ENCODE measurements around the gene CYS1.
"Not testable (repeated sequence)": the region's sequence is repeated elsewhere in the genome, so short reads cannot be mapped to it uniquely, and the experiment has no call there.

Gene CYS1

DNA sequence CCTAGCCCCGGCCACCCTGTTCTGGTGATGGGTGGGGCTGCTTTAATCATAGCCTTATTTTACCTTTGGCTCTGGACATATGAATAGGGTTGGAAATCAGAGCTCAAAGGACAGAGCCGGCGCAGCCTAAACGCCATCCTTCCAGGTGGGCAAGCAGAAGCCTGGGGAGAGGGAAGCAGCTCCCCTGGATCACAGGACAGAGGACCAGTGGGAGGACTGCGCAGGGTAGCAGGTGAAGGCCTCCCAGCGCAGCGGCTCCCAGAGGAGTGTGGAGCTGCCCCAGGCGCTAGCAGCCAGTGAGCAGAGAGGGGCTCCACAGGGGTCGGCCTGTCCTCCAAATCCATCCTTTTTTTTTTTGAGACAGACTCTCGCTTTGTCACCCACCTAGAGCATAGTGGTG is 16.4 kb upstream of the CYS1 start:
- H3K4me2 ChIP-seq: peak overlapping the region; percentile 37; the same call in 1 of the 2 replicates
- no peak overlapping the region for H3K27ac ChIP-seq
- H2AFZ ChIP-seq (ENCODE audit: low read depth): no peak overlapping the region
- no peak overlapping the region for H3K9ac ChIP-seq
- TF ChIP-seq, protein P1, sequence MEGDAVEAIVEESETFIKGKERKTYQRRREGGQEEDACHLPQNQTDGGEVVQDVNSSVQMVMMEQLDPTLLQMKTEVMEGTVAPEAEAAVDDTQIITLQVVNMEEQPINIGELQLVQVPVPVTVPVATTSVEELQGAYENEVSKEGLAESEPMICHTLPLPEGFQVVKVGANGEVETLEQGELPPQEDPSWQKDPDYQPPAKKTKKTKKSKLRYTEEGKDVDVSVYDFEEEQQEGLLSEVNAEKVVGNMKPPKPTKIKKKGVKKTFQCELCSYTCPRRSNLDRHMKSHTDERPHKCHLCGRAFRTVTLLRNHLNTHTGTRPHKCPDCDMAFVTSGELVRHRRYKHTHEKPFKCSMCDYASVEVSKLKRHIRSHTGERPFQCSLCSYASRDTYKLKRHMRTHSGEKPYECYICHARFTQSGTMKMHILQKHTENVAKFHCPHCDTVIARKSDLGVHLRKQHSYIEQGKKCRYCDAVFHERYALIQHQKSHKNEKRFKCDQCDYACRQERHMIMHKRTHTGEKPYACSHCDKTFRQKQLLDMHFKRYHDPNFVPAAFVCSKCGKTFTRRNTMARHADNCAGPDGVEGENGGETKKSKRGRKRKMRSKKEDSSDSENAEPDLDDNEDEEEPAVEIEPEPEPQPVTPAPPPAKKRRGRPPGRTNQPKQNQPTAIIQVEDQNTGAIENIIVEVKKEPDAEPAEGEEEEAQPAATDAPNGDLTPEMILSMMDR (conservative IDR thresholded peaks at IDR 0.05; ENCODE audit: low read depth, low read length): no peak
- H3K4me1 ChIP-seq (ENCODE audit: low read depth, poor library complexity, severe bottlenecking): peaks cover 16% of the 10 kb centered on the region
- no peak overlapping the region for H3K4me3 ChIP-seq (IDR thresholded peaks at IDR 0.05; ENCODE audit: insufficient read depth, low read depth, low read length)
- H3K79me2 ChIP-seq (ENCODE audit: insufficient read depth, low read depth): no peaks in the 10 kb centered on the region
- H4K20me1 ChIP-seq (ENCODE audit: insufficient read depth): no peaks in the 10 kb centered on the region
- no peaks in the 10 kb centered on the region for H3K36me3 ChIP-seq (ENCODE audit: insufficient read depth)
- no peaks in the 10 kb centered on the region for H3K27me3 ChIP-seq (ENCODE audit: insufficient read depth, low read depth)

DNA sequence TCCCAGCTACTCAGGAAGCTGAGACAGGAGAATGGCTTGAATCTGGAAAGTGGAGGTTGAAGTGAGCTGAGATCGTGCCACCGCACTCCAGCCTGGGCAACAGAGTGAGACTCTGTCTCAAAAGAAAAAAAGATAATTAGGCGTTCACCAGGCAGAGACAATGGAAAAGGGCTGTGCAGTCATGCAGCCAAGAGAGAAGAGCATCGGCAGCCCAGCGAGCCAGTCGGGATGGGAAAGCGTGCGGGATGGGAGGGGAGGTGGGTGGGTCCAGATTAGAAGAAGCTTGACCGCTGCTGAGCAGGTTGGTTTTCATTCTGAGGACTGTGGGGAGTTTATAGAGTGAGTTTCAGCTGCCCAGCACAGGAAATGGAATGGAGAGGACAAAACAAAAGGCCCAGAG is 15.0 kb upstream of the CYS1 start:
- H3K27me3 ChIP-seq (ENCODE audit: insufficient read depth, low read depth): no peaks in the 10 kb centered on the region

DNA sequence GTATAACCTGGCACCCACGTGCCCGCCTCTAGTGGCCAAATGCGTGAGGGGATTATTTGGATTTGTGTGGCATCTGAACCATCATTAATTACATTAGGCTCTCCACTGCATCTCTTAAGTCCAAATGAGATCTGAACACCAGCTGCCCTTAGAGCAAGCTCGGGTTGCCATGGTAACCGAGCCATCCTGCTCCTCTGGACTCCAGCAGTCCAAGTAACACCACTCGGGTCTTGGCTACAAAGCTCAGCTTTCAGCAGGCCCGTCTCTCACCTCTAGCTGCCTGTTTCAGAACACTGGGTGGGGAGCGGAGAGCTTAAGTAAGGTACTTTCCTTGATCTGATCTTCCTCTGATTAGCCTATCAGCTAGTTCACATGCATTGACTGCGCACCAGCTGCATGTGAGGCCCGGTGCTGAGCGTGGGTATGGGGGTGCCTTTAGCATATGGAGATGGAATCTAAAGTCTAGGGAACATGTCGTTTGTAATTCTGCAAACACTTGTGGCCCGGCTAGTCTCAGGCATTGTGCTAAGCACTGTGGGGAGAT is 14.1 kb upstream of the CYS1 start:
- Histone ChIP-seq H3K4me2 (no peak overlapping the region), H2AFZ (ENCODE audit: low read depth) (no peak overlapping the region), H3K36me3 (ENCODE audit: insufficient read depth) (no peaks in the 10 kb centered on the region), H3K27me3 (ENCODE audit: insufficient read depth, low read depth) (no peaks in the 10 kb centered on the region), H3K79me2 (ENCODE audit: insufficient read depth, low read depth) (no peaks in the 10 kb centered on the region), H3K4me3 (IDR thresholded peaks at IDR 0.05; ENCODE audit: insufficient read depth, low read depth, low read length) (no peak overlapping the region), H3K4me1 (ENCODE audit: low read depth, poor library complexity, severe bottlenecking) (peaks cover 16% of the 10 kb centered on the region), H3K9ac (no peak overlapping the region), H4K20me1 (ENCODE audit: insufficient read depth) (no peaks in the 10 kb centered on the region), H3K27ac (no peak overlapping the region)
- TF ChIP-seq, protein P1 (conservative IDR thresholded peaks at IDR 0.05; ENCODE audit: low read depth, low read length): no peak

More for the DNA sequence above, 15.0 kb upstream of the CYS1 start:
- no peak overlapping the region for H3K4me2 ChIP-seq
- H3K36me3 ChIP-seq (ENCODE audit: insufficient read depth): no peaks in the 10 kb centered on the region
- H3K4me3 ChIP-seq (IDR thresholded peaks at IDR 0.05; ENCODE audit: insufficient read depth, low read depth, low read length): no peak overlapping the region
- H3K9ac ChIP-seq: no peak overlapping the region
- H3K4me1 ChIP-seq (ENCODE audit: low read depth, poor library complexity, severe bottlenecking): peaks cover 16% of the 10 kb centered on the region
- no peaks in the 10 kb centered on the region for H3K79me2 ChIP-seq (ENCODE audit: insufficient read depth, low read depth)
- H2AFZ ChIP-seq (ENCODE audit: low read depth): no peak overlapping the region
- no peaks in the 10 kb centered on the region for H4K20me1 ChIP-seq (ENCODE audit: insufficient read depth)
- TF ChIP-seq, protein P1 (conservative IDR thresholded peaks at IDR 0.05; ENCODE audit: low read depth, low read length): no peak
- no peak overlapping the region for H3K27ac ChIP-seq

DNA sequence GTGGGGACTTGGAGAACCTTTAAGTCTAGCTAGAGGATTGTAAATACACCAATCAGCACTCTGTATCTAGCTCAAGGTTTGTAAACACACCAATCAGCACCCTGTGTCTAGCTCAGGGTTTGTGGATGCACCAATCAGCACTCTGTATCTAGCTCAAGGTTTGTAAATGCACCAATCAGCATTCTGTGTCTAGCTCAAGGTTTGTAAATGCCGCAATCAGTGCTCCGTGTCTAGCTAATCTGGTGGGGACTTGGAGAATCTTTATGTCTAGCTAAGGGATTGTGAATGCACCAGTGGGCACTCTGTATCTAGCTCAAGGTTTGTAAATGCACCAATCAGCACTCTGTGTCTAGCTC is 11.7 kb upstream of the CYS1 start:
- not testable (repeated sequence) for H4K20me1 ChIP-seq (ENCODE audit: insufficient read depth); H3K4me2 ChIP-seq; H3K4me3 ChIP-seq (IDR thresholded peaks at IDR 0.05; ENCODE audit: insufficient read depth, low read depth, low read length); H3K9ac ChIP-seq; H3K79me2 ChIP-seq (ENCODE audit: insufficient read depth, low read depth); H3K27ac ChIP-seq; H3K27me3 ChIP-seq (ENCODE audit: insufficient read depth, low read depth); H2AFZ ChIP-seq (ENCODE audit: low read depth); H3K4me1 ChIP-seq (ENCODE audit: low read depth, poor library complexity, severe bottlenecking); H3K36me3 ChIP-seq (ENCODE audit: insufficient read depth)

DNA sequence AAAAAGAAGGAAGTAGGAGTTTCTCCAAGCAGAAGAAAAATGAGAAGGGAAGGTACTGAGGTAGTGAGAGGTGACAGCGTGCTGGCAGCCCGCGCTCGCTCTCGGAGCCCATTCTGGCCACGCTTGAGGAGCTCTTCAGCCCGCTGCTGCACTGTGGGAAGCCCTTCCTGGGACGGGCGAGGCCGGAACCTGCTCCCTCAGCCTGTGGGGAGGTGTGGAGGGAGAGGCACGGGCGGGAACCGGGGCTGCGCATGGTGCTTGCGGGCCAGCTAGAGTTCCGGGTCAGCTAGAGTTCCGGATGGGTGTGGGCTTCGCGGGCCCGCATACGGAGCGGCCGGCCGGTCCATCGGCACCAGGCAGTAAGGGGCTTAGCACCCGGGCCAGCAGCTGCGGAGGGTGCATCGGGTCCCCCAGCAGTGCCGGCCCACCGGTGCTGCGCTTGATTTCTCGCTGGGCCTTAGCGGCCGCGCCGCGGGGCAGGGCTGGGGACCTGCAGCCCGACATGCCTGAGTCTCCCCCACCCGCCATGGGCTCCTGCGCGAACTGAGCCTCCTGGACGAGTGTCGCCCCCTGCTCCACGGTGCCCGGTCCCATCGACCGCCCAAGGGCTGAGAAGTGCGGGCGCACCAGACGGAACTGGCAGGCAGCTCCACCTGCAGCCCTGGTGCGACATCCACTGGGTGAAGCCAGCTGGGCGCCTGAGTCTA is 11.1 kb upstream of the CYS1 start:
- Histone ChIP-seq H3K79me2 (ENCODE audit: insufficient read depth, low read depth) (no peaks in the 10 kb centered on the region), H3K4me2 (no peak overlapping the region), H3K36me3 (ENCODE audit: insufficient read depth) (no peaks in the 10 kb centered on the region), H3K27ac (no peak overlapping the region), H2AFZ (ENCODE audit: low read depth) (no peak overlapping the region), H3K27me3 (ENCODE audit: insufficient read depth, low read depth) (no peaks in the 10 kb centered on the region), H3K4me3 (IDR thresholded peaks at IDR 0.05; ENCODE audit: insufficient read depth, low read depth, low read length) (no peak overlapping the region), H3K9ac (no peak overlapping the region), H4K20me1 (ENCODE audit: insufficient read depth) (no peaks in the 10 kb centered on the region), H3K4me1 (ENCODE audit: low read depth, poor library complexity, severe bottlenecking) (peaks cover 3% of the 10 kb centered on the region)
- TF ChIP-seq, protein P1 (conservative IDR thresholded peaks at IDR 0.05; ENCODE audit: low read depth, low read length): no peak

All from KMS-11 (cell line).